ENCODE measurements around the gene SIX1.

Gene SIX1

DNA sequence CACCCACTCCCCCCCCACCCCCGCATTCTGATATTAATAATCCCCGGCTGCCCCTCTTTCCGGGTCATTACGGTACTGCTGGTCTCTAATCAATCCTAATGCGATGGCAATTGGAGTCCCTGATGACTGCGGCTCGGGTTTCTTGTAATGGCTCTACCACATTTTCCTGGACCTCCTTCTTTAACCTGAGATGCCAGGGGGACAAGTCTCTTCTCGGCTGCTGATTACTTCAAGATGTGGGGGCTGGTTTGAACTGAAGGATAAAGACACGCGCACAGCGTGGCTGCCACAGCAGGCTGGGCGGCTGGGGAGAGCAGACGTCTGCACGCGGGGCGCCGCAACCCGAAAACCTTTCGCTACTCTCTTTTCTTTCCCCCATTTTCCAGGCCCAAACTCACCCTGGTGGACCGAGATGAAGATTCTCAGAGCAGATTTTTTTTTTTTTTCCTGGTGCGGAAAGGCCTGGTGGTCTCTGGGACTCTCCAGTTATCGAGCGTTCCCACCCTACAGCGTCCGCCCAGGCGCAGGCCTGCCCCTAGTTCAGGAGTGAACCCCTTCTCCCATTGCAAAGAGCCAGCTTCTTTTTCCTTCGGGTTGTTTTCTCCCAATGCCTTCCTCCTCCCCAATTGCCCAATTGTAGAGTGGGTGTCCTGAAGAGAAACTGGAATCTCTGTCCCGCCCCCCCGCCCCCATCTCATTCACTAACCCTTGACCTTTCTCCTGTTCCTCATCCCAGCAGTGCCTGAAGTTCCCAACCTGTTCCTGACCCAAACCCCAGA lies 6.0 kb upstream of the SIX1 start:
- no peaks in the 10 kb centered on the region for H3K27me3 ChIP-seq (ENCODE audit: low read length)
- H3K9me2 ChIP-seq (replicated peaks; ENCODE audit: insufficient read depth, low read length): no peaks in the 10 kb centered on the region
- no peaks in the 10 kb centered on the region for H3F3A ChIP-seq (ENCODE audit: insufficient read depth)
- no peak overlapping the region for H2AFZ ChIP-seq (ENCODE audit: low read depth, low read length, severe bottlenecking)
- no peak overlapping the region for H3K9ac ChIP-seq (ENCODE audit: low read length)
- no peaks in the 10 kb centered on the region for H3K79me2 ChIP-seq (ENCODE audit: insufficient read depth, low read length)
- H3K9me3 ChIP-seq (ENCODE audit: insufficient read depth, low read length): no peaks in the 10 kb centered on the region
- H3K27ac ChIP-seq (ENCODE audit: low read depth, low read length): no peak overlapping the region
- no peaks in the 10 kb centered on the region for H3K36me3 ChIP-seq (ENCODE audit: low read length)
- H3K4me3 ChIP-seq (ENCODE audit: insufficient read depth, low read length, poor library complexity, severe bottlenecking): no peak overlapping the region
- no peak overlapping the region for H3K4me2 ChIP-seq (ENCODE audit: low read depth, low read length, poor library complexity, severe bottlenecking)
- TF ChIP-seq, protein P1, sequence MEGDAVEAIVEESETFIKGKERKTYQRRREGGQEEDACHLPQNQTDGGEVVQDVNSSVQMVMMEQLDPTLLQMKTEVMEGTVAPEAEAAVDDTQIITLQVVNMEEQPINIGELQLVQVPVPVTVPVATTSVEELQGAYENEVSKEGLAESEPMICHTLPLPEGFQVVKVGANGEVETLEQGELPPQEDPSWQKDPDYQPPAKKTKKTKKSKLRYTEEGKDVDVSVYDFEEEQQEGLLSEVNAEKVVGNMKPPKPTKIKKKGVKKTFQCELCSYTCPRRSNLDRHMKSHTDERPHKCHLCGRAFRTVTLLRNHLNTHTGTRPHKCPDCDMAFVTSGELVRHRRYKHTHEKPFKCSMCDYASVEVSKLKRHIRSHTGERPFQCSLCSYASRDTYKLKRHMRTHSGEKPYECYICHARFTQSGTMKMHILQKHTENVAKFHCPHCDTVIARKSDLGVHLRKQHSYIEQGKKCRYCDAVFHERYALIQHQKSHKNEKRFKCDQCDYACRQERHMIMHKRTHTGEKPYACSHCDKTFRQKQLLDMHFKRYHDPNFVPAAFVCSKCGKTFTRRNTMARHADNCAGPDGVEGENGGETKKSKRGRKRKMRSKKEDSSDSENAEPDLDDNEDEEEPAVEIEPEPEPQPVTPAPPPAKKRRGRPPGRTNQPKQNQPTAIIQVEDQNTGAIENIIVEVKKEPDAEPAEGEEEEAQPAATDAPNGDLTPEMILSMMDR (IDR thresholded peaks at IDR 0.05; ENCODE audit: insufficient read depth, low read length, poor library complexity, severe bottlenecking): no peak
- no peak for TF ChIP-seq EZH2phosphoT487 (conservative IDR thresholded peaks at IDR 0.05; ENCODE audit: low read length)
- no peaks in the 10 kb centered on the region for H4K20me1 ChIP-seq (ENCODE audit: low read depth, low read length)

DNA sequence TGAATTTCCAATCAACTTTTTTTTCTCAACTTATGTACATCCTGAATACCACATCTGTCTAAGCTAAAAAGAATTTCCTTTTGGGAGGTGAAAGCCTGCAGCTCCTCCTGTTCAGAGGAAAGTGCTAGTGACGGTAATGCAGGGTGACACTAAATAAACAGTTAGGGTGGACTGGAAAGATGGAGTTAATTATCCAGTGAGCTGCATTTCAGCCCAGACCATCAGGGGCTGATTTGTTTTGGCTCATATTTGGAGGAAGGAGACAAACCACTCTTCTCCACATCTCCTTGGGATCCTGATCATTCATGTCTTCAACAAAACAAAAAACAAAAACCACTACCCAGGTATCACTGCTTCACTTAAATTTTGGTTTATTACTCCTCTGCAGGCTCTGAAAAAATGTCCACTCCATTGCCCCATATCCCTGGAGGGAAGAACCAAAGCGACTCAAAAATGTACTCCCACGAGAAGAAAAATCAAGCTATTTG lies 5.1 kb upstream of the SIX1 start:
- Histone ChIP-seq H3K36me3 (ENCODE audit: low read length) (no peaks in the 10 kb centered on the region), H3K27me3 (ENCODE audit: low read length) (no peaks in the 10 kb centered on the region), H3K79me2 (ENCODE audit: insufficient read depth, low read length) (no peaks in the 10 kb centered on the region), H3K27ac (ENCODE audit: low read depth, low read length) (no peak overlapping the region), H4K20me1 (ENCODE audit: low read depth, low read length) (no peaks in the 10 kb centered on the region), H3K4me2 (ENCODE audit: low read depth, low read length, poor library complexity, severe bottlenecking) (no peak overlapping the region), H2AFZ (ENCODE audit: low read depth, low read length, severe bottlenecking) (no peak overlapping the region), H3K4me3 (ENCODE audit: insufficient read depth, low read length, poor library complexity, severe bottlenecking) (no peak overlapping the region), H3K9ac (ENCODE audit: low read length) (no peak overlapping the region), H3K9me2 (replicated peaks; ENCODE audit: insufficient read depth, low read length) (no peaks in the 10 kb centered on the region), H3F3A (ENCODE audit: insufficient read depth) (no peaks in the 10 kb centered on the region), H3K9me3 (ENCODE audit: insufficient read depth, low read length) (no peaks in the 10 kb centered on the region)
- TF ChIP-seq EZH2phosphoT487 (conservative IDR thresholded peaks at IDR 0.05; ENCODE audit: low read length): no peak
- TF ChIP-seq, protein P1 (IDR thresholded peaks at IDR 0.05; ENCODE audit: insufficient read depth, low read length, poor library complexity, severe bottlenecking): no peak

DNA sequence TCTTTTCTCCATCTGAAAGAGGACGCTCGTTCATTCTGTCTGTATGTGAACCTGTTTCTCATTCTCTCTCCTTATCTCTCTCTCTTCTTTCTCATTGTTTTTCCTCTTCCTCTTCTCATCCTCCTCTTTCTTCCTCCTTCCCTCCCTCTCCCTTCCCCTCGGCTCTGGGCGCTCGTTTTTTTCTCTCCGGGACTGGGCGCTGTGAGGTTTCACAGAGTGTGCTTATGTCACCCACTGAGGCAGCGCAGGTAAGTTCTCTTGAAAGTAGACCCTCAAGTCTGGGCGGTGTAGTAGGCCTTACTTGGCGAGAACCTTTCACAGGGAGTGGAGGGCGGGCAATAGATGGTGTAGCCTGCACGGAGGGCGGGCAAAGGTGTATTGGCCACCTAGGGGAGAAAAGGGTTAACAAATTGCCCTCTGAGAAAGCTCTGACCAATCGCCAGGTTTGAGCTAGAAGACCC lies 4.5 kb upstream of the SIX1 start:
- Histone ChIP-seq H3K27ac (ENCODE audit: low read depth, low read length) (no peak overlapping the region), H3K4me3 (ENCODE audit: insufficient read depth, low read length, poor library complexity, severe bottlenecking) (no peak overlapping the region), H3K9ac (ENCODE audit: low read length) (no peak overlapping the region), H3K79me2 (ENCODE audit: insufficient read depth, low read length) (no peaks in the 10 kb centered on the region), H2AFZ (ENCODE audit: low read depth, low read length, severe bottlenecking) (no peak overlapping the region), H3K36me3 (ENCODE audit: low read length) (no peaks in the 10 kb centered on the region), H3K27me3 (ENCODE audit: low read length) (no peaks in the 10 kb centered on the region), H3K9me2 (replicated peaks; ENCODE audit: insufficient read depth, low read length) (no peaks in the 10 kb centered on the region), H3K9me3 (ENCODE audit: insufficient read depth, low read length) (no peaks in the 10 kb centered on the region), H4K20me1 (ENCODE audit: low read depth, low read length) (no peaks in the 10 kb centered on the region), H3F3A (ENCODE audit: insufficient read depth) (no peaks in the 10 kb centered on the region), H3K4me2 (ENCODE audit: low read depth, low read length, poor library complexity, severe bottlenecking) (no peak overlapping the region)
- no peak for TF ChIP-seq EZH2phosphoT487 (conservative IDR thresholded peaks at IDR 0.05; ENCODE audit: low read length)
- TF ChIP-seq, protein P1 (IDR thresholded peaks at IDR 0.05; ENCODE audit: insufficient read depth, low read length, poor library complexity, severe bottlenecking): no peak

Measured in SU-DHL-6 (cell line).